Activated CD8-positive, alpha-beta memory T cell treated with anti-CD3 and anti-CD28 coated beads, Interleukin-2, amount 50 U/mL, for 1 hour (primary cell): ENCODE data around the gene EBPL.
"Not testable (repeated sequence)": the region's sequence is repeated elsewhere in the genome, so short reads cannot be mapped to it uniquely, and the experiment has no call there.

Source experiments
- DNase-seq: peaks from one replicate; pipeline ENCODE4 v3.0.0-alpha.2; 2020; ENCODE audit errors: extremely low read depth

The EBPL gene

GRCh38 chr13:49635599-49636433, 55.5 kb downstream of the EBPL start:
- peak; percentile 11 for DNase-seq

- no peak for DNase-seq
Observed at GRCh38 chr13:49633710-49634109, 57.6 kb downstream of the EBPL start.

- DNase-seq, result no peak
Observed at GRCh38 chr13:49632156-49632555, 59.1 kb downstream of the EBPL start.

- DNase-seq, result no peak
Observed at GRCh38 chr13:49630580-49630979, 60.7 kb downstream of the EBPL start.

- no peak for DNase-seq
Observed at GRCh38 chr13:49629947-49630346, 61.3 kb downstream of the EBPL start.

GRCh38 chr13:49629196-49629938, 61.9 kb downstream of the EBPL start:
- DNase-seq, result no peak

GRCh38 chr13:49627831-49628652, 63.2 kb downstream of the EBPL start, which contains the start of gene ARL11:
Gene ARL11 (plus strand): TSS chr13:49628507. CDS start chr13:49630448, 1,941 bp downstream.
- DNase-seq, result no peak

- DNase-seq, result no peak
Observed at GRCh38 chr13:49625392-49626079, 65.8 kb downstream of the EBPL start.

GRCh38 chr13:49624229-49624628, 67.1 kb downstream of the EBPL start:
- DNase-seq, result no peak

GRCh38 chr13:49622174-49622946, 68.9 kb downstream of the EBPL start:
- DNase-seq, result no peak

- no peak for DNase-seq
Observed at GRCh38 chr13:49620170-49620621, 71.1 kb downstream of the EBPL start.

- no peak for DNase-seq
Observed at GRCh38 chr13:49616676-49617065, 74.6 kb downstream of the EBPL start.

GRCh38 chr13:49615836-49616675, 75.2 kb downstream of the EBPL start:
- no peak for DNase-seq

GRCh38 chr13:49612042-49612441, 79.2 kb downstream of the EBPL start:
- DNase-seq, result not testable (repeated sequence)
